Activated naive CD4-positive, alpha-beta T cell treated with anti-CD3 and anti-CD28 coated beads, Interleukin-2, amount 10 ng/mL, durations not matched to agents 7 days and 5 days (primary cell): ENCODE data around the gene COPS7A.

Source experiments
- CTCF ChIA-PET: fragments of 350-600 bp; sonication (Branson Sonifier 250); formaldehyde crosslinking; loops from one replicate; lab custom pipeline; 2021; ENCODE audit warnings: antibody characterized with exemption; lab: Charles Lee
- DNase-seq: peaks from one replicate; pipeline ENCODE4 v3.0.0-alpha.2; 2020
- H3K27ac Mint-ChIP-seq: one replicate; pipeline ENCODE4 v1.8.0; 2021; ENCODE audit warnings: mild to moderate bottlenecking, moderate library complexity, mixed read lengths
- H3K27me3 Mint-ChIP-seq: one replicate; pipeline ENCODE4 v1.8.0; 2021; ENCODE audit warnings: mild to moderate bottlenecking, mixed read lengths
- H3K36me3 Mint-ChIP-seq: one replicate; pipeline ENCODE4 v1.8.0; 2021; ENCODE audit warnings: mixed read lengths
- H3K4me1 Mint-ChIP-seq: one replicate; pipeline ENCODE4 v1.8.0; 2021; ENCODE audit warnings: mixed read lengths
- H3K4me3 Mint-ChIP-seq: one replicate; pipeline ENCODE4 v1.8.0; 2021; ENCODE audit warnings: mild to moderate bottlenecking, moderate library complexity, mixed read lengths
- H3K9me3 Mint-ChIP-seq: one replicate; pipeline ENCODE4 v1.8.0; 2021; ENCODE audit warnings: mixed read lengths

COPS7A gene

GRCh38 chr12:6771509-6772330 is 47.9 kb downstream of the COPS7A start:
- H3K27me3 Mint-ChIP-seq = peaks cover 99% of the 10 kb centered on the region

GRCh38 chr12:6772331-6772695 is 48.5 kb downstream of the COPS7A start, which contains the start of gene LAG3:
LAG3 (plus strand) TSS chr12:6772520; CDS start chr12:6772853, 333 bp downstream.
- DNase-seq = peak; percentile 68
- H3K27ac Mint-ChIP-seq = peak within 1 kb of the TSS; percentile 64
- H3K27me3 Mint-ChIP-seq = peaks cover 99% of the 10 kb centered on the region
- H3K36me3 Mint-ChIP-seq = no peaks in the 10 kb centered on the region
- peak within 1 kb of the TSS; percentile 59 for H3K4me3 Mint-ChIP-seq
- CTCF ChIA-PET = interaction anchor here (1.7 to 1.8 kb wide), 2 partner anchors 9 to 19 kb away, joined by 4 to 7 read pairs; partner anchors contain the start of gene MLF2
- peaks cover 62% of the 10 kb centered on the region for H3K4me1 Mint-ChIP-seq
- H3K9me3 Mint-ChIP-seq = no peaks in the 10 kb centered on the region

More at GRCh38 chr12:6771509-6772330, 47.9 kb downstream of the COPS7A start:
- H3K4me3 Mint-ChIP-seq = peak overlapping the region; percentile 47
- H3K4me1 Mint-ChIP-seq = peaks cover 67% of the 10 kb centered on the region
- H3K27ac Mint-ChIP-seq = peak overlapping the region; percentile 57
- CTCF ChIA-PET = interaction anchor here (0.6 to 1.9 kb wide), 9 partner anchors 9 to 365 kb away, joined by 3 to 7 read pairs (median 4); partner anchors contain the start of gene MLF2
- no peak for DNase-seq
- no peaks in the 10 kb centered on the region for H3K9me3 Mint-ChIP-seq
- no peaks in the 10 kb centered on the region for H3K36me3 Mint-ChIP-seq

GRCh38 chr12:6772726-6773589 is 49.1 kb downstream of the COPS7A start:
- H3K27me3 Mint-ChIP-seq = peaks cover 99% of the 10 kb centered on the region
- no peak for DNase-seq
- H3K9me3 Mint-ChIP-seq = no peaks in the 10 kb centered on the region
- CTCF ChIA-PET = interaction anchor here (1.3 to 9.6 kb wide), 5 partner anchors 6 to 20 kb away, joined by 4 to 63 read pairs (median 7); partner anchors contain the start of genes MLF2 and PTMS
- peak overlapping the region; percentile 59 for H3K4me3 Mint-ChIP-seq
- peaks cover 56% of the 10 kb centered on the region for H3K4me1 Mint-ChIP-seq
- no peaks in the 10 kb centered on the region for H3K36me3 Mint-ChIP-seq
- H3K27ac Mint-ChIP-seq = peak overlapping the region; percentile 64

GRCh38 chr12:6773590-6774351 is 49.9 kb downstream of the COPS7A start:
- CTCF ChIA-PET = interaction anchor here (0.6 to 9.6 kb wide), 11 partner anchors 6 to 78 kb away, joined by 3 to 63 read pairs (median 4); partner anchors contain the start of genes CD4, MLF2, PTMS and USP5
- Mint-ChIP-seq H3K27me3 (peaks cover 99% of the 10 kb centered on the region), H3K27ac (no peak overlapping the region), H3K4me3 (peak overlapping the region; percentile 59), H3K4me1 (peaks cover 59% of the 10 kb centered on the region), H3K9me3 (no peaks in the 10 kb centered on the region), H3K36me3 (no peaks in the 10 kb centered on the region)
- no peak for DNase-seq

GRCh38 chr12:6774499-6775062 is 50.7 kb downstream of the COPS7A start:
- peaks cover 65% of the 10 kb centered on the region for H3K4me1 Mint-ChIP-seq
- DNase-seq = no peak
- no peaks in the 10 kb centered on the region for H3K36me3 Mint-ChIP-seq
- H3K9me3 Mint-ChIP-seq = no peaks in the 10 kb centered on the region
- peak overlapping the region; percentile 31 for H3K4me3 Mint-ChIP-seq
- peak overlapping the region; percentile 35 for H3K27ac Mint-ChIP-seq
- peaks cover 93% of the 10 kb centered on the region for H3K27me3 Mint-ChIP-seq
- CTCF ChIA-PET = interaction anchor here (0.7 to 9.6 kb wide), 11 partner anchors 7 to 161 kb away, joined by 3 to 63 read pairs (median 4); partner anchors contain the start of genes CD4, MLF2, PTMS and USP5

GRCh38 chr12:6775185-6776174 is 51.6 kb downstream of the COPS7A start:
- H3K4me3 Mint-ChIP-seq = peak overlapping the region; percentile 31
- no peak for DNase-seq
- CTCF ChIA-PET = interaction anchor here (0.7 to 9.6 kb wide), 7 partner anchors 8 to 162 kb away, joined by 3 to 63 read pairs (median 7); partner anchors contain the start of genes MLF2, PTMS and USP5

GRCh38 chr12:6777386-6777785 is 53.5 kb downstream of the COPS7A start:
- H3K27me3 Mint-ChIP-seq = peaks cover 65% of the 10 kb centered on the region
- no peak for DNase-seq
- no peak overlapping the region for H3K4me3 Mint-ChIP-seq
- H3K36me3 Mint-ChIP-seq = no peaks in the 10 kb centered on the region
- H3K9me3 Mint-ChIP-seq = no peaks in the 10 kb centered on the region
- H3K27ac Mint-ChIP-seq = no peak overlapping the region
- CTCF ChIA-PET = interaction anchor here (1.0 to 9.6 kb wide), 4 partner anchors 10 to 54 kb away, joined by 3 to 63 read pairs (median 36); partner anchors contain the start of genes CD4, MLF2 and PTMS
- H3K4me1 Mint-ChIP-seq = peaks cover 68% of the 10 kb centered on the region

More at GRCh38 chr12:6775185-6776174, 51.6 kb downstream of the COPS7A start:
- H3K9me3 Mint-ChIP-seq = no peaks in the 10 kb centered on the region
- H3K4me1 Mint-ChIP-seq = peaks cover 74% of the 10 kb centered on the region
- peaks cover 84% of the 10 kb centered on the region for H3K27me3 Mint-ChIP-seq
- H3K27ac Mint-ChIP-seq = no peak overlapping the region
- no peaks in the 10 kb centered on the region for H3K36me3 Mint-ChIP-seq

- Mint-ChIP-seq H3K4me1 (peaks cover 67% of the 10 kb centered on the region), H3K4me3 (peak overlapping the region; percentile 75), H3K27ac (no peak overlapping the region), H3K36me3 (no peaks in the 10 kb centered on the region), H3K9me3 (no peaks in the 10 kb centered on the region), H3K27me3 (peaks cover 57% of the 10 kb centered on the region)
- DNase-seq = no peak
- CTCF ChIA-PET = interaction anchor here (0.7 to 9.6 kb wide), 10 partner anchors 9 to 157 kb away, joined by 3 to 63 read pairs (median 9); partner anchors contain the start of genes CD4, GPR162, MLF2 and PTMS
Observed at GRCh38 chr12:6778217-6778573, 54.3 kb downstream of the COPS7A start.

GRCh38 chr12:6778574-6779550 is 55.0 kb downstream of the COPS7A start:
- H3K4me1 Mint-ChIP-seq = peaks cover 69% of the 10 kb centered on the region
- H3K27me3 Mint-ChIP-seq = peaks cover 51% of the 10 kb centered on the region
- DNase-seq = peak; percentile 94
- H3K27ac Mint-ChIP-seq = peak overlapping the region; percentile 56
- CTCF ChIA-PET = interaction anchor here (0.6 to 9.6 kb wide), 11 partner anchors 8 to 158 kb away, joined by 3 to 63 read pairs (median 8); partner anchors contain the start of genes CD4, GPR162, MLF2 and PTMS
- H3K4me3 Mint-ChIP-seq = peak overlapping the region; percentile 75
- H3K9me3 Mint-ChIP-seq = no peaks in the 10 kb centered on the region
- H3K36me3 Mint-ChIP-seq = no peaks in the 10 kb centered on the region

- H3K4me3 Mint-ChIP-seq = no peak overlapping the region
- H3K4me1 Mint-ChIP-seq = peaks cover 69% of the 10 kb centered on the region
- peaks cover 40% of the 10 kb centered on the region for H3K27me3 Mint-ChIP-seq
- no peak for DNase-seq
- no peaks in the 10 kb centered on the region for H3K36me3 Mint-ChIP-seq
- no peaks in the 10 kb centered on the region for H3K9me3 Mint-ChIP-seq
- H3K27ac Mint-ChIP-seq = peak overlapping the region; percentile 11
- CTCF ChIA-PET = interaction anchor here (0.6 to 9.6 kb wide), 12 partner anchors 11 to 209 kb away, joined by 3 to 63 read pairs (median 6); partner anchors contain the start of genes CD4, MLF2, PTMS and ZNF384
Observed at GRCh38 chr12:6779708-6780432, 56.0 kb downstream of the COPS7A start.
